Cardiac muscle cell (in vitro differentiated cells and primary cell): Measurements from ENCODE around the gene CCL22. TPM values are rescaled to one million over a fixed set of nuclear protein-coding genes. Genes with fewer than 3 reads are reported as not detected.

Source experiments
- DNase-seq, 2 donors: peaks; one replicate each; pipeline versions ENCODE4 v3.0.0 to v3.0.0-alpha.2; 2010 to 2017; ENCODE audit warnings: low read depth in 1 of 2, low spot score in 1 of 2
- H3K27ac ChIP-seq: fragments of 200-600 bp; sonication (generic); 2 replicates; pipeline ENCODE4 v1.5.1; 2016
- H3K27me3 ChIP-seq: fragments of 200-600 bp; sonication (generic); 2 replicates; pipeline ENCODE4 v1.6.0; 2016; ENCODE audit warnings: control low read depth
- H3K36me3 ChIP-seq: fragments of 200-600 bp; sonication (generic); 2 replicates; pipeline ENCODE4 v1.5.1; 2016; ENCODE audit warnings: control low read depth
- H3K4me1 ChIP-seq: fragments of 200-600 bp; sonication (generic); 2 replicates; pipeline ENCODE4 v1.8.1; 2017; ENCODE audit warnings: low read depth, mild to moderate bottlenecking, mixed run types
- H3K4me3 ChIP-seq: fragments of 200-600 bp; sonication (generic); 2 replicates; pipeline ENCODE4 v1.5.1; 2016; ENCODE audit warnings: mild to moderate bottlenecking
- H3K9me3 ChIP-seq: fragments of 200-600 bp; sonication (generic); 2 replicates; pipeline ENCODE4 v1.5.1; 2017; ENCODE audit warnings: low read depth, mild to moderate bottlenecking, control low read depth
- CTCF ChIP-seq: IDR thresholded peaks from 2 replicates; pipeline ENCODE4 v1.5.1; 2012; ENCODE audit warnings: low read depth, mild to moderate bottlenecking, low read length
- polyA plus RNA-seq: library from polyadenylated mRNA; unstranded; fragments of >200 nt; fragmentation: Nextera tagmentation; extraction: Ambion mirVana; gene quantifications from 2 replicates; pipeline ENCODE4 v1.2.1, GENCODE V29; 2016
- total RNA-seq: library from RNA; depleted of rRNA; stranded (reverse); fragments of >200 nt; gene quantifications from 2 replicates; pipeline ENCODE4 v1.2.3, GENCODE V29; 2016

The CCL22 gene
- total and polyA plus RNA-seq, 2 experiments from 2014 or later: 0.09 to 0.56 TPM

DNA sequence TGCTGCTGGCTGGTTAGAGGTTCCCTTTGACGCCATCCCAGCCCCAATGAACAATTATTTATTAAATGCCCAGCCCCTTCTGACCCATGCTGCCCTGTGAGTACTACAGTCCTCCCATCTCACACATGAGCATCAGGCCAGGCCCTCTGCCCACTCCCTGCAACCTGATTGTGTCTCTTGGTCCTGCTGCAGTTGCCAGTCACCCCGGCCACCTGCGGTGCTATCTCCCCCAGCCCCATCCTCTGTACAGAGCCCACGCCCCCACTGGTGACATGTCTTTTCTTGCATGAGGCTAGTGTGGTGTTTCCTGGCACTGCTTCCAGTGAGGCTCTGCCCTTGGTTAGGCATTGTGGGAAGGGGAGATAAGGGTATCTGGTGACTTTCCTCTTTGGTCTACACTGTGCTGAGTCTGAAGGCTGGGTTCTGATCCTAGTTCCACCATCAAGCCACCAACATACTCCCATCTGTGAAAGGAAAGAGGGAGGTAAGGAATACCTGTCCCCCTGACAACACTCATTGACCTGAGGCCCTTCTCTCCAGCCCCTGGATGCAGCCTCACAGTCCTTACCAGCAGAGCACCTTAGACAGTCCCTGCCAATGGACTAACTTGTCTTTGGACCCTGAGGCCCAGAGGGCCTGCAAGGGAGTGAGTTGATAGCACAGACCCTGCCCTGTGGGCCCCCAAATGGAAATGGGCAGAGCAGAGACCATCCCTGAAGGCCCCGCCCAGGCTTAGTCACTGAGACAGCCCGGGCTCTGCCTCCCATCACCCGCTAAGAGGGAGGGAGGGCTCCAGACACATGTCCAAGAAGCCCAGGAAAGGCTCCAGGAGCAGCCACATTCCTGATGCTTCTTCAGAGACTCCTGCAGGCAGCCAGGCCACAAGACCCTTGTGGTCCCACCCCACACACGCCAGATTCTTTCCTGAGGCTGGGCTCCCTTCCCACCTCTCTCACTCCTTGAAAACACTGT, 25.0 kb downstream of the CCL22 start:
- Histone ChIP-seq H3K27ac (no peak overlapping the region), H3K4me3 (no peak overlapping the region), H3K4me1 (no peaks in the 10 kb centered on the region), H3K27me3 (no peaks in the 10 kb centered on the region), H3K36me3 (no peaks in the 10 kb centered on the region), H3K9me3 (no peaks in the 10 kb centered on the region)
- TF ChIP-seq CTCF: no peak
- peak in 1 of 2 donors; percentile 62 for DNase-seq

- no peak overlapping the region for H3K4me3 ChIP-seq
- no peaks in the 10 kb centered on the region for H3K36me3 ChIP-seq
- H3K4me1 ChIP-seq: no peaks in the 10 kb centered on the region
- no peak for TF ChIP-seq CTCF
- H3K27me3 ChIP-seq: no peaks in the 10 kb centered on the region
- no peak for DNase-seq
- H3K27ac ChIP-seq: no peak overlapping the region
- no peaks in the 10 kb centered on the region for H3K9me3 ChIP-seq
These were observed 25.9 kb downstream of the CCL22 start for GRCh38 chr16:57384248-57385070.

DNA sequence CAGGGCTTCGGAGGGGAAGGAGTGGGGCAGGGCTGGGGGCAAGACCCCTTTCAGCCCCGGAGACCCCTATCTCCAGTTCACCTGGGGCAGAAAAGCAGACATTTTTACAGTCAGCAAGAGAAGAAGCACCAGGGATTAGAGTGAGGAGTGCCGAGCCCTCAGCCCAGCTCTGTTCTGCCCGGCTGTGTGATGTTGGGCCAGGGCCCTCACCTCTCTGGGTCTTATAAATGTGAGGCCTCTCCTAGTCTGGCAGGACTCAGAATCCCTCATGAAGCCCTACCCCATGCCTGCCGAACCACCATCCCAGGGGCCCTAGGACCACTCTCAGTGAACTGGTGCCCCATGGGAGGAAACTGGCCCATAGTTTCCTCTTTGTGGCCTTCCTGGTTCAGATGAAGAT, 26.5 kb downstream of the CCL22 start:
- no peaks in the 10 kb centered on the region for H3K36me3 ChIP-seq
- H3K4me1 ChIP-seq: no peaks in the 10 kb centered on the region
- no peak overlapping the region for H3K27ac ChIP-seq
- no peaks in the 10 kb centered on the region for H3K9me3 ChIP-seq
- TF ChIP-seq CTCF: no peak
- H3K27me3 ChIP-seq: no peaks in the 10 kb centered on the region
- DNase-seq: no peak
- no peak overlapping the region for H3K4me3 ChIP-seq

- Histone ChIP-seq H3K4me1 (no peaks in the 10 kb centered on the region), H3K4me3 (no peak overlapping the region), H3K9me3 (no peaks in the 10 kb centered on the region), H3K27ac (no peak overlapping the region), H3K27me3 (no peaks in the 10 kb centered on the region), H3K36me3 (no peaks in the 10 kb centered on the region)
- no peak for TF ChIP-seq CTCF
- DNase-seq: peak in 1 of 2 donors; percentile 91
These were observed 27.9 kb downstream of the CCL22 start for GRCh38 chr16:57386381-57386951.

- Histone ChIP-seq H3K27me3 (no peaks in the 10 kb centered on the region), H3K4me1 (no peaks in the 10 kb centered on the region), H3K27ac (no peak overlapping the region), H3K4me3 (no peak overlapping the region), H3K36me3 (no peaks in the 10 kb centered on the region), H3K9me3 (no peaks in the 10 kb centered on the region)
- TF ChIP-seq CTCF: no peak
- no peak for DNase-seq
These were observed 29.2 kb downstream of the CCL22 start for GRCh38 chr16:57387598-57388354.
